OCI-LY7 (cell line): Measurements from ENCODE around the gene TUBB6. TPM values are rescaled to one million over a fixed set of nuclear protein-coding genes. Genes with fewer than 3 reads are reported as not detected.

Source experiments
- BruUV-seq: library from RNA; stranded (reverse); fragments of 400-500 nt; replicated peaks from 2 replicates; lab custom pipeline; 2021; lab: Mats Ljungman, UMichigan
- CTCF ChIA-PET: fragments of 300-600 bp; sonication (Branson Sonifier 250); formaldehyde crosslinking; loops from one replicate; lab custom pipeline; 2022; ENCODE audit warnings: antibody characterized with exemption; ENCODE audit not compliant: unreplicated experiment; lab: Charles Lee
- POLR2A ChIA-PET: fragments of 300-600 bp; sonication (Branson Sonifier 250); formaldehyde crosslinking; loops from one replicate; lab custom pipeline; 2022; ENCODE audit warnings: antibody characterized with exemption; lab: Charles Lee
- DNase-seq: peaks from one replicate; pipeline ENCODE4 v3.0.0-alpha.2; 2015; ENCODE audit warnings: low spot score
- H2AFZ ChIP-seq: fragments of 200-600 bp; sonication (generic), shearing (Covaris generic); 2 replicates; pipeline ENCODE4 v1.6.1; 2014; ENCODE audit warnings: mild to moderate bottlenecking, antibody characterized with exemption, low read length, moderate library complexity
- H3K27ac ChIP-seq: fragments of 200-600 bp; sonication (generic); 2 replicates; pipeline ENCODE4 v1.5.1; 2014; ENCODE audit warnings: mixed run types, low read depth, mild to moderate bottlenecking, moderate library complexity, low read length, inconsistent platforms; ENCODE audit not compliant: poor library complexity, severe bottlenecking
- H3K36me3 ChIP-seq: fragments of 200-600 bp; sonication (generic); 2 replicates; pipeline ENCODE4 v1.6.1; 2014; ENCODE audit warnings: mild to moderate bottlenecking, antibody characterized with exemption, low read length, moderate library complexity, mixed read lengths; ENCODE audit not compliant: insufficient read depth
- H3K4me1 ChIP-seq: fragments of 200-600 bp; sonication (generic); 2 replicates; pipeline ENCODE4 v1.5.1; 2014; ENCODE audit warnings: mild to moderate bottlenecking, low read length; ENCODE audit not compliant: insufficient read depth, poor library complexity, severe bottlenecking
- H3K4me2 ChIP-seq: fragments of 200-600 bp; sonication (generic); 2 replicates; pipeline ENCODE4 v1.6.1; 2014; ENCODE audit warnings: mild to moderate bottlenecking, low read length
- H3K4me3 ChIP-seq: fragments of 200-600 bp; sonication (generic); 2 replicates; pipeline ENCODE4 v1.5.1; 2014; ENCODE audit warnings: mild to moderate bottlenecking, low read depth, low read length; ENCODE audit not compliant: poor library complexity, severe bottlenecking
- H3K79me2 ChIP-seq: fragments of 200-600 bp; sonication (generic); 2 replicates; pipeline ENCODE4 v1.6.1; 2016; ENCODE audit warnings: low read depth, mild to moderate bottlenecking, low read length, moderate library complexity, mixed read lengths; ENCODE audit not compliant: insufficient read depth
- H3K9me2 ChIP-seq: fragments of 200-600 bp; sonication (generic); 2 replicates; pipeline ENCODE4 v1.6.1; 2016; ENCODE audit warnings: mild to moderate bottlenecking, low read length, mixed read lengths; ENCODE audit not compliant: insufficient read depth
- H3K9me3 ChIP-seq: fragments of 200-600 bp; sonication (generic); 2 replicates; pipeline ENCODE4 v1.6.1; 2014; ENCODE audit warnings: mild to moderate bottlenecking, mixed run types, low read length, mixed read lengths
- H4K20me1 ChIP-seq: fragments of 200-600 bp; sonication (generic); 2 replicates; pipeline ENCODE4 v1.6.1; 2014; ENCODE audit warnings: mild to moderate bottlenecking, antibody characterized with exemption, low read length, moderate library complexity, mixed read lengths; ENCODE audit not compliant: insufficient read depth
- CTCF ChIP-seq: fragments of 200-600 bp; sonication (generic); conservative IDR thresholded peaks from 2 replicates; pipeline ENCODE4 v1.5.1; 2014; ENCODE audit warnings: mild to moderate bottlenecking, antibody characterized with exemption, low read length, moderate library complexity, mixed read lengths
- EZH2phosphoT487 ChIP-seq: fragments of 200-600 bp; sonication (generic); IDR thresholded peaks from 2 replicates; pipeline ENCODE4 v1.6.1; 2018; ENCODE audit warnings: low read depth, borderline replicate concordance, mild to moderate bottlenecking, mixed run types, antibody characterized with exemption, low read length, moderate library complexity, mixed read lengths
- intact Hi-C: fragments of 100-400 bp; cut with micrococcal nuclease; formaldehyde crosslinking; loops from one replicate; pipeline ENCODE4 v1.10.0; 2022; ENCODE audit not compliant: unreplicated experiment
- total RNA-seq, 2 experiments: library from RNA; depleted of rRNA in 1 of 2; stranded (reverse); fragments of >200 nt in 1 of 2; shearing (Covaris generic) in 1 of 2; gene quantifications; 2 replicates each; pipeline ENCODE4 v1.2.3, GENCODE V29; 2014 to 2022

The TUBB6 gene
- total RNA-seq, 2 experiments from 2014 or later = not detected

- BruUV-seq = no TSS peak
- H2AFZ ChIP-seq = no peak overlapping the region
- H3K4me2 ChIP-seq = no peak overlapping the region
- DNase-seq = no peak
- TF ChIP-seq EZH2phosphoT487 (no peak), CTCF (no peak)
- no peak overlapping the region for H3K4me3 ChIP-seq
- peaks cover 93% of the 10 kb centered on the region for H3K36me3 ChIP-seq
- ChIA-PET CTCF (no interaction called here), POLR2A (no interaction called here)
- H3K27ac ChIP-seq = no peak overlapping the region
- intact Hi-C loops = no loop called here
- H3K79me2 ChIP-seq = no peaks in the 10 kb centered on the region
- H3K4me1 ChIP-seq = no peaks in the 10 kb centered on the region
- no peaks in the 10 kb centered on the region; the same call in 1 of the 2 replicates for H4K20me1 ChIP-seq
- no peaks in the 10 kb centered on the region for H3K9me3 ChIP-seq
- H3K9me2 ChIP-seq = no peaks in the 10 kb centered on the region
Measured at GRCh38 chr18:12345491-12346239, 37.6 kb downstream of the TUBB6 start.

GRCh38 chr18:12346240-12346565, 38.2 kb downstream of the TUBB6 start:
- no peaks in the 10 kb centered on the region for H3K9me3 ChIP-seq
- H3K4me2 ChIP-seq = no peak overlapping the region
- no peak overlapping the region for H3K27ac ChIP-seq
- CTCF ChIA-PET = no interaction called here
- H3K9me2 ChIP-seq = no peaks in the 10 kb centered on the region
- no peaks in the 10 kb centered on the region for H3K79me2 ChIP-seq
- no peak for DNase-seq
- no TSS peak for BruUV-seq
- TF ChIP-seq CTCF = no peak
- TF ChIP-seq EZH2phosphoT487 = no peak
- H2AFZ ChIP-seq = no peak overlapping the region
- no peak overlapping the region for H3K4me3 ChIP-seq
- no peaks in the 10 kb centered on the region; the same call in 1 of the 2 replicates for H4K20me1 ChIP-seq
- no peaks in the 10 kb centered on the region for H3K4me1 ChIP-seq
- peaks cover 93% of the 10 kb centered on the region for H3K36me3 ChIP-seq
- POLR2A ChIA-PET = no interaction called here
- intact Hi-C loops = no loop called here

- DNase-seq = no peak
- no peak for TF ChIP-seq CTCF
- no peak for TF ChIP-seq EZH2phosphoT487
- Histone ChIP-seq H4K20me1 (no peaks in the 10 kb centered on the region; the same call in 1 of the 2 replicates), H3K4me2 (no peak overlapping the region), H2AFZ (no peak overlapping the region), H3K79me2 (no peaks in the 10 kb centered on the region), H3K4me3 (no peak overlapping the region), H3K36me3 (peaks cover 93% of the 10 kb centered on the region), H3K4me1 (no peaks in the 10 kb centered on the region), H3K27ac (no peak overlapping the region), H3K9me2 (no peaks in the 10 kb centered on the region), H3K9me3 (no peaks in the 10 kb centered on the region)
- no TSS peak for BruUV-seq
- intact Hi-C loops = no loop called here
- ChIA-PET POLR2A (interaction anchor here (1.1 to 2.6 kb wide), 4 partner anchors 10 to 29 kb away, joined by 3 to 8 read pairs (median 4); partner anchors contain the start of gene AFG3L2), CTCF (no interaction called here)
Measured at GRCh38 chr18:12347895-12348294, 39.9 kb downstream of the TUBB6 start.
